Keratinocyte (primary cell): ENCODE results near the gene TRIM3. TPM values are rescaled to one million over a fixed set of nuclear protein-coding genes. Genes with fewer than 3 reads are reported as not detected.

Experiments used
- DNase-seq: peaks from one replicate; pipeline ENCODE4 v3.0.0-alpha.2; 2011; ENCODE audit warnings: low read depth, missing footprints, low spot score
- FAIRE-seq: peaks from 2 replicates; lab custom pipeline; 2011; peaks lifted over from hg19 to GRCh38; lab: Jason Lieb, UNC
- H2AFZ ChIP-seq: 2 replicates; pipeline ENCODE4 v1.6.0; 2012; ENCODE audit warnings: low read length, control low read depth, inconsistent platforms; ENCODE audit not compliant: control insufficient read depth
- H3K27ac ChIP-seq: 2 replicates; pipeline ENCODE4 v1.5.1; 2011; ENCODE audit warnings: low read length; ENCODE audit not compliant: control insufficient read depth, insufficient read depth
- H3K27me3 ChIP-seq: 3 replicates; pipeline ENCODE4 v1.6.0; 2011; ENCODE audit warnings: low read length; ENCODE audit not compliant: control insufficient read depth, insufficient read depth; ENCODE audit errors: extremely low read depth
- H3K36me3 ChIP-seq, 2 experiments: 2 replicates in 1 of 2; 3 replicates in 1 of 2; pipeline ENCODE4 v1.5.1; 2011; ENCODE audit warnings: low read length in 2 of 2, mild to moderate bottlenecking in 1 of 2; ENCODE audit not compliant: control insufficient read depth in 2 of 2, insufficient read depth in 2 of 2; ENCODE audit errors: extremely low read depth in 1 of 2
- H3K4me1 ChIP-seq: 3 replicates; pipeline ENCODE4 v1.5.1; 2011; ENCODE audit warnings: low read length; ENCODE audit not compliant: control insufficient read depth, insufficient read depth; ENCODE audit errors: extremely low read depth
- H3K4me2 ChIP-seq: 3 replicates; pipeline ENCODE4 v1.6.0; 2011; ENCODE audit warnings: low read depth, low read length; ENCODE audit not compliant: control insufficient read depth, insufficient read depth; ENCODE audit errors: extremely low read depth
- H3K4me3 ChIP-seq, 3 experiments: fragments of 200-600 bp in 1 of 3; sonication (generic) in 1 of 3; 2 replicates in 2 of 3; 3 replicates in 1 of 3; pipeline ENCODE4 v1.5.1; 2011 to 2016; ENCODE audit warnings: low read length in 3 of 3, mild to moderate bottlenecking in 3 of 3, control low read depth in 2 of 3, inconsistent platforms in 1 of 3, low read depth in 1 of 3, mixed read lengths in 1 of 3, mixed run types in 1 of 3, moderate library complexity in 1 of 3; ENCODE audit not compliant: control insufficient read depth in 2 of 3, insufficient read depth in 2 of 3; ENCODE audit errors: extremely low read depth in 1 of 3
- H3K79me2 ChIP-seq: 2 replicates; pipeline ENCODE4 v1.6.0; 2012; ENCODE audit warnings: low read length; ENCODE audit not compliant: control insufficient read depth, insufficient read depth
- H3K9ac ChIP-seq: 3 replicates; pipeline ENCODE4 v1.6.0; 2011; ENCODE audit warnings: low read length; ENCODE audit not compliant: control insufficient read depth, insufficient read depth; ENCODE audit errors: extremely low read depth
- H3K9me1 ChIP-seq: 3 replicates; pipeline ENCODE4 v1.6.0; 2011; ENCODE audit warnings: low read length; ENCODE audit not compliant: control insufficient read depth, insufficient read depth; ENCODE audit errors: extremely low read depth
- H3K9me3 ChIP-seq: 2 replicates; pipeline ENCODE4 v1.5.1; 2012; ENCODE audit warnings: low read depth, low read length; ENCODE audit not compliant: control insufficient read depth
- H4K20me1 ChIP-seq: 3 replicates; pipeline ENCODE4 v1.6.0; 2011; ENCODE audit warnings: low read length; ENCODE audit not compliant: control insufficient read depth, insufficient read depth; ENCODE audit errors: extremely low read depth
- CTCF ChIP-seq, 3 experiments: IDR thresholded peaks in 1 of 3; conservative IDR thresholded peaks in 1 of 3; optimal IDR thresholded peaks in 1 of 3; 2 replicates in 2 of 3; 3 replicates in 1 of 3; pipeline versions ENCODE3 to v1.5.1; 2011; ENCODE audit warnings: low read length in 3 of 3, mild to moderate bottlenecking in 3 of 3, moderate library complexity in 2 of 3, control low read depth in 1 of 3, inconsistent platforms in 1 of 3; ENCODE audit not compliant: insufficient read depth in 2 of 3; ENCODE audit errors: extremely low read depth in 1 of 3
- EZH2 ChIP-seq: IDR thresholded peaks from one replicate; pipeline ENCODE4 v1.6.1; 2012; ENCODE audit warnings: inconsistent platforms, mild to moderate bottlenecking, low read length, moderate library complexity
- dilution Hi-C: fragments of 300-500 bp; cut with MboI; formaldehyde crosslinking; loops from one replicate; pipeline ENCODE4 v1.7.0; 2020; ENCODE audit warnings: low sequenced_read_pairs; ENCODE audit not compliant: extremely low pct_ligation_motif_present
- polyA plus RNA-seq, 5 experiments: library from polyadenylated mRNA; depleted of rRNA in 3 of 5; stranded (reverse) in 3 of 5; stranded (forward) in 1 of 5; unstranded in 1 of 5; fragments of >200 nt; gene quantifications; 1 replicate in 1 of 5; 2 replicates in 3 of 5; 3 replicates in 1 of 5; pipeline versions ENCODE4 v1.2.1 to v1.2.3, GENCODE V29; 2011 to 2012; ENCODE audit warnings: missing spikeins in 2 of 5, low read depth in 1 of 5, low replicate concordance in 1 of 5

TRIM3 gene
- polyA plus RNA-seq, 1 donor (not counting 4 experiments of a cell fraction or from before 2014, with no cell fraction given) = 10.3 TPM

DNA sequence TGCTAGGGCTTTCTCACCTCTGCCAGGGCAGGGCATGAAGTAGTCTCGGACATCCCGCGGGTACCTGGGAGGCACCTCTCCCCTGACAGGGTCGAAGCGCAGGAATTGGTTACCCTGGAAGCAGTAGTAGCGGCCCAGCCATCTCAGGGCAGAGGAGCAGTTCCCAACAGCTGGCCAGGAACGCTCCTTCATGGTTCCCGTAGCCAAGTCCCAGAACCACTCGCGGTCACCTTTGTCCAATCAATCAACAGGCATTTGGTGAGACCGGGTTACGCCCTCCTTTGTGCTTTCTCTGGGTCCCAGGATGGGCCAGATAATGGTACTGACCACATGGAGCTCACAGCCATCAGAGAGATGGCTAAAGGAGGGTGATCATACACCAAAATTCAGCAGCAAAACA lies 36.3 kb downstream of the TRIM3 start:
- Histone ChIP-seq H3K4me2 (no peak overlapping the region), H4K20me1 (no peaks in the 10 kb centered on the region), H3K36me3 (no peaks in the 10 kb centered on the region), H3K4me1 (no peaks in the 10 kb centered on the region), H3K27ac (no peak overlapping the region), H2AFZ (no peak overlapping the region), H3K79me2 (no peaks in the 10 kb centered on the region), H3K27me3 (no peaks in the 10 kb centered on the region), H3K9me3 (no peaks in the 10 kb centered on the region), H3K9ac (no peak overlapping the region), H3K9me1 (no peaks in the 10 kb centered on the region), H3K4me3 (no peak overlapping the region)
- no peak for TF ChIP-seq CTCF (optimal IDR thresholded peaks at IDR 0.05 in 1 of 3, IDR thresholded peaks at IDR 0.05 in 1 of 3, conservative IDR thresholded peaks at IDR 0.05 in 1 of 3; ENCODE audit: extremely low read depth in 1 of 3, insufficient read depth in 2 of 3, low read length in 3 of 3)
- no peak for TF ChIP-seq EZH2
- dilution Hi-C loops = no loop called here
- no peak for FAIRE-seq
- DNase-seq = no peak

GRCh38 chr11:6433998-6434660 lies 39.6 kb downstream of the TRIM3 start:
- Histone ChIP-seq H3K9me3 (no peaks in the 10 kb centered on the region), H3K27ac (no peak overlapping the region), H3K9me1 (no peaks in the 10 kb centered on the region), H3K36me3 (no peaks in the 10 kb centered on the region), H3K79me2 (no peaks in the 10 kb centered on the region), H4K20me1 (no peaks in the 10 kb centered on the region), H3K9ac (no peak overlapping the region), H3K4me1 (peaks cover 8% of the 10 kb centered on the region), H2AFZ (no peak overlapping the region), H3K4me3 (no peak overlapping the region), H3K27me3 (no peaks in the 10 kb centered on the region), H3K4me2 (no peak overlapping the region)
- dilution Hi-C loops = no loop called here
- DNase-seq (no peak), FAIRE-seq (no peak)
- TF ChIP-seq EZH2 (no peak), CTCF (optimal IDR thresholded peaks at IDR 0.05 in 1 of 3, IDR thresholded peaks at IDR 0.05 in 1 of 3, conservative IDR thresholded peaks at IDR 0.05 in 1 of 3; ENCODE audit: extremely low read depth in 1 of 3, insufficient read depth in 2 of 3, low read length in 3 of 3) (no peak)
